IPS-18c (cell line): ENCODE measurements around the gene TSPAN14.
"Not testable (repeated sequence)": the region's sequence is repeated elsewhere in the genome, so short reads cannot be mapped to it uniquely, and the experiment has no call there.

Experiments
- H3K4me3 ChIP-seq: 2 replicates; pipeline ENCODE4 v1.7.0; 2013; ENCODE audit warnings: low read depth, mild to moderate bottlenecking, low read length, moderate library complexity; ENCODE audit not compliant: insufficient read depth
- H3K9me3 ChIP-seq: one replicate; pipeline ENCODE4 v1.6.1; 2013; ENCODE audit warnings: mild to moderate bottlenecking, low read length, moderate library complexity; ENCODE audit not compliant: control insufficient read depth, insufficient read depth

Gene TSPAN14

DNA sequence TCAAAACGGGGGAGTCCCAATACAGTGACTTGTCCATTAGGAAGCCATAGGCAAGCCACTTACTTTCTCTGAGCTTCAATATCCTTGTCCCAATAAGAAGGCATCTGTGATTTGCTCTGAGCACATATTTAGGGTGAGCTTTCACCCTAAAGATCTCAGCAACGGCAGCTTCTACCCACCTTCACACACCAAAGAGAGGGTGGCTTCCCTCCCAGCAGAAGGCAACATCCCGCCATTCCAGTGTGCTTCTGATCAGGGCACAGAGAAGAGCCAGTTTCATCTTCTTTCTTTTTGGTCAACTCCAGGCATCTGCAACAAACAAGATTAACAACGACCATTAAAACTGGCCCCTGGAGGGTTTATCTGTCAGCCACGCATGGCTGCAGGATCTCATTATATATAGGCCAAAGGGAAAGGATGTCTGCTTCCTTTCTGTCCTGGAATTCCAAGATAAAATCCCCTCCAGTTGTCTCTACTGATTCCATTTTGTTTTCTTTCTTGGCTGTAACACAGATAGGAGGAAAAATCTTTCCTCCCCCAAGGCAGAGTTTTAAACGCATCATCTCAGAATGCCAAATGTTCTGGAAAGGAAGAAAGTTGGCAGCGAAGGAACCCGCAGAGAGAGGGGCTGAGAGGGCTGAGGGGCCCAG, 83.1 kb downstream of the TSPAN14 start:
- Histone ChIP-seq H3K4me3 (no peak overlapping the region), H3K9me3 (peaks cover 2% of the 10 kb centered on the region)

DNA sequence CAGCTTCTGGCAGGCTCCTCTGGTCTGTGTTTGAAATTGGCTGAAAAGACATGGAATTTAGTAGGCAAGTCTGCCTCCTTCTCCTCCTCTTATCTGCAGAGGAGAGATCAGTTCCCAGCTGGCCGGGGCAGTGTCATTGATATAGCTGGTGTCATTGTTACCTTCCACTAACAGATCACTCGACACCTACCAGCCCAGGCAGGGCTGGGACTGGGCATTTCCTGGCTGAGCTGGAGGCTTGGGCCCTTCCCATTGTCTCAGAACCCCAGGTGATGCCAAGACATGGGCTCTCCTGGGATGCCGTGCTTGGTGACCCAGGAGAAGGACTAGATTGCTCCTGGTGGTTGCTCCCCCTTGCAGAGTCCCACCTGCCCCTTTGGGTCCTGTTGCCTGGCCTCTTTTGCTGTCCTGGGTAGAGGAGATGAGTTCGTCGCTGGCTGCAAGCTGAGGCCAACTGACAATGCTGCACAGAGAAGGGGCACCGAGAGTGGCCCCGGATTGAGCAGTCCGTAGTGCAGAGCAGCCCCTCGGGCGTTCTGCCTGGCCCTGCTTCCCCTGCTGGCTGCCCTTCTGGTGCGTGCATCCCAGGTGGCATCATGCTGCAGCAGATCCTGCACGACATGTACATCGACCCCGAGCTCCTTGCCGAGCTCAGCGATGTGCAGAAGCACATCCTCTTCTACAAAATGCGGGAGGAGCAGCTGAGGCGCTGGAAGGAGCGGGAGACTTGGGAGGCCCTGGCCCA, 83.8 kb downstream of the TSPAN14 start, which contains the start of gene SH2D4B:
TSS of gene SH2D4B (plus strand) at position 167 of the 745 bp plus-strand sequence. CDS start at position 597, 430 bp downstream.
- no peak within 1 kb of the TSS for H3K4me3 ChIP-seq
- peaks cover 2% of the 10 kb centered on the region for H3K9me3 ChIP-seq

DNA sequence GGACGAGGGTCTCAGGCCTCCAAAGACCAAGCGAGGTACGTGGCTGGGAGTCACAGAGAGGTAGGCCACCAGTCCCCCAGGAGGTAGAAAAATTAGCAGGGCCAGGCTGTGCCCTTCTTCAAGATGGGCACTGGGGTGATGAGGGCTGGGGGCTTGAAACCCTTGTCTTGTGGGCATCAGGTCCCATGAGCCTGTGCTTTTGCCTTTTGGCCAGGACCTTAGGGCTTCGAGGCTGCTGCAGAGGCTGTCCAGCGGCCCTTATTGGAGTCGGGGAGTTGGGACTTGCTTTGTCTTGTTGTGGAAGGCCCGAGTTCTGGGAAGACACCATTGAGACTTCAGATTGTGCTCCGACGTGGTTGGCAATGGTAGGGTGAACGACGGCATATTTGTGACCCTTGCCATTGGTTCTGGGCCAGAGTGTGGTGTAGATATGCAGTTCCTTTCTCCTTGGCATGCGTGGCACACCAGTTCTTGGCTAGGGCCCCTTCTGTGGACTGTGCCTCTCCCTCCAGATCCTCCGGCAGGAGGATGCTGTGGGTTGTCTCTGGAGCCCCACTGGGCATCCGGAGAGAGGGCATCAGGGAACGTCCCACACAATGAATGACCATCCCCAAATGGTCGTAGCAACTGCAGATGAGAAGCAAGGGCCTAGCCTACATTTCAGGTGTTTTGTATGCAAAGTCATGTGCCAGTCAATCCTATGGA, 84.5 kb downstream of the TSPAN14 start:
- H3K4me3 ChIP-seq: no peak overlapping the region
- H3K9me3 ChIP-seq: peaks cover 2% of the 10 kb centered on the region

DNA sequence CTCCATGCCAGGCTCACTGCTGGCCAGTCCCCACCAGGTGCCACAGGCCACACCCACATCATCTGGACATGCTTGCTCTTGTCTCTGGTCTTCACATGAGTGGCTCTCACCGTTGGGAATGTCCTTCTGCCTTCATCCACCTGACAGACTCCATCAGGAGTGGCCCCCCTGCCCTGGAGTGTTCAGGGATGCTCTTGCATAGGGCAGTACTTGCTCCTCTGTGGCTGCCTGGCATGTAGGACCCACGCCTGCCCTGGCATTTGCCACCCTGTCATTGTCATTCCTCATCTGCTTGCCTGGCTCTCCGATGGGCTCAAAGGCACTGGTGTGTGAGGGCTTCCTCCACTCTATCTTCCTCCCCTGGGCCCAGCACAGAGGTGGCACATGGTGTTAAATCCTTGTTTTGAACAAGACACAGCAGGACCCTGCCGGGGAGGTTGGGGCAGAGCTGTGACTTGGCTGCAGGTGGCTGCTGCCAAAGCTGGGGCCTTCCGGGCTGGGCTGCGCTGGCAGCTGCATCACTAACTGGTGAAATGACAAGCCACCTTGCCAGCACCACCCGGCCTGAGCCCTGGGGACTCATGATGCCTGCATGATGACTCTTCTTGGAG, 85.4 kb downstream of the TSPAN14 start:
- H3K4me3 ChIP-seq: no peak overlapping the region
- H3K9me3 ChIP-seq: peaks cover 2% of the 10 kb centered on the region

DNA sequence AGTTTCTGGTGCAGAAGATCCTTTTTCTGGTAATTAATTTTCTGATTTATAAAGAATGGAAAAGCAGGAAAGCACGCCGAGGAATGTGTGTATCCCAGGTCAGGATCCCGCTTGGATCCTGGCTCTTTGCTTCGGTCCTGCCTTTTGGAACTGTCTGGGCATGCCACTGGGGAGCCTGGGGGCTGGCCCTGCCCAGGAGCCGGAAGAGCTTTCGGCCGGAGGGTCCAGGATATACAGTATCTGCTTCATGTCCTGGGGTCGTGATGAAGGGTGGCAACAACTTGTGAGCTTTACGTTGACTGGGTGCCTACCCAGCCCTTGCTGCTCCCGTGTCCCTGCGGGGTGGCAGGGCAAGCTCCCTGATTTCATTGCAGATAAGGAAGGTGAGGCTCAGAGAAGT, 86.0 kb downstream of the TSPAN14 start:
- H3K9me3 ChIP-seq: peaks cover 2% of the 10 kb centered on the region
- no peak overlapping the region for H3K4me3 ChIP-seq

DNA sequence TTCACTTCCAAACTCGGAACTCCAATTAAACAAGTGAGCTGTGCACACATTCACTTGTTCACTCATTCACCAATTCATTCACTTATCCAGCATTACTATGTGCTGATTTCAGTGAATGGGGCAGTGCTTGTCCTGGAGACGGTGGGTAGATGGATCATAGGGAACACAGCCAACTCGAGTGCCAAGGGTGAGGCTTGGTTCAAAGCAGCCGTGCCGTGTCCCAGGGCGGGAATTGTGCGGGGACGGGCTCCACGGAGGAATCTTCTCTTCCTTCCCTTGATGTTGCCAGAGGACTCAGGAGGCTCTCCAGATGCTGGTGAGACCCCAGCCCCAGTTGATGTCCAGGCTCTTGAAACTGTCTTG, 86.5 kb downstream of the TSPAN14 start:
- H3K9me3 ChIP-seq: peaks cover 2% of the 10 kb centered on the region
- H3K4me3 ChIP-seq: no peak overlapping the region

DNA sequence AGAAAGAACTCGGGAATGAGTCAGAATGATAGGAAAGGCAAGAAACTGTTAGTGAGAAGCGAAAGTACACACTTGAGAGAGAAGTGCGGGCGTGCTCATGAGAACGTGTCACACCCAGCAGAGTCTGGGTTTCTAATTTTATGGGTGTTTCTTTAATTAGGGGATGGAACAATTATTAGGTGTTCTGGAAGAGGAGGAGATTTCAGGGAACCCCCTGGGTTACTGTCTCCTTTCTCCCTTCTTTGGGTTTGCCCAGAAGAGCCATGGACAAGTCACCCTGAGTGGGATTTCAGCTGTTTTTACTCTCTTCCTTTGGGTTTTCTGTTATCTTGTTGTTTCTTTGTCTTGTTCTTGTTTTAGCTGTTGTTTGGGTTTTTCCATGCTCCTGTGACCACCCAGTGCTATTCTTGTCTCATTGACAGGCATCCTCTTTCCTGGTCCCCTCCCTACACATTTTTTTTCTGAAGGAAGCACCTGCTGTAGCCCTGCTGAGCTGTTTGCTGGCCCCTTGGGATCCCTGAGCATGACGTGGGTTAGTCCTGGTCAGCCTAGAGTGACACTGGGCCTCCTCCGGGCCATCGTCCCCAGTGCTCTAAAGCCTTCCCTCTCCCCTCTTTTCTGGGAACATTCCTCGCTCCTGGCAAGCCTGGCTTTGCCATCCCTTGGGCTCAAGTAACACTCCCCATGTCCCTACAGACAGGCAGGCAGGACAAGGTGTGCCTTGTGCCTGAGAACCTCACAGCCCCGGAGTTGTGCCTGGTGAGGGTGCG, 87.1 kb downstream of the TSPAN14 start:
- Histone ChIP-seq H3K4me3 (no peak overlapping the region), H3K9me3 (peaks cover 2% of the 10 kb centered on the region)

DNA sequence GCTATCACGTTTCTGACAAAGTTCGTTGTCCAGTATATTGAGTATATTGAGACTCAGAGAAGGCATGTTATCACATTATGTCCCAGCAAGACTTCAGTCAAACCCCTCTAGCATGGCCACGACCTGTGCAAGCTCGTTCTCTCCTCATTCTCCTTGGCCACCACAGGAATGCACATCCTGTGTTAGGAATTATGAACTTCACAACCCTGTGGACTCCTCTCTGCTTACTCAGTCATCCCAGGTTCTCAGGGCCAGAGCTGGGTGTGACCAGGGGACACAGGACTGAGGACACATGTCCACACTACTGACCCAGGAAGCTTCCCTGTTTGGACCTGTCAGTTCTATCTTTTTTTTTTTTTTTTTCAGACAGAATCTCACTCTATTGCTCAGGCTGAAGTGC, 87.9 kb downstream of the TSPAN14 start:
- peaks cover 2% of the 10 kb centered on the region for H3K9me3 ChIP-seq
- H3K4me3 ChIP-seq: no peak overlapping the region

DNA sequence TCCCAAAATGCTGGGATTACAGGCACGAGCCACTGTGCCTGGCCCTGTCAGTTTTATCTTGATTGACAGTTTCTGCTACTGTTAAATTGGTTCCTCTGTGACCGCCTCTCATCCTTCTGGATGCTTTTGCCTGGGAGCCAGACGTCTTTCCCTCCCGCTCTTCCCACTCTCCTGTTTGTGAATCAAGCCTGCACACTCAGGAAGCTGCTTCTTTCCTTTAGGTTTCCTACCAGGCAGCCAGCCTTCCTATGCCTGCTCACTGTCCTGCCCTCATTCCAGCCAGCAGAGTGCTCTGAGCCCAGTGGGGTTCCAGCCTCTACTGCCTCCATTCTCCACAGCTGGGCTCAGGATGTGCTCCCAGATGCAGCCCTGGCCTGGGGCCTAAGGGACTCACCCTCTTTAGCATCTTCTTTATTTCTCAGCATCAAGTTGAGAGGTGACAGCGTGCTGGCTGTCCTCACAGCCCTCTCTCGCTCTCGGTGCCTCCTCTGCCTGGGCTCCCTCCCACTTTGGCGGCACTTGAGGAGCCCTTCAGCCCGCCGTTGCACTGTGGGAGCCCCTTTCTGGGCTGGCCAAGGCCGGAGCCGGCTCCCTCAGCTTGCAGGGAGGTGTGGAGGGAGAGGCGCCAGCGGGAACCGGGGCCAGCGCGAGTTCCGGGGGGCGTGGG, 88.7 kb downstream of the TSPAN14 start:
- Histone ChIP-seq H3K9me3 (peaks cover 2% of the 10 kb centered on the region), H3K4me3 (no peak overlapping the region)

DNA sequence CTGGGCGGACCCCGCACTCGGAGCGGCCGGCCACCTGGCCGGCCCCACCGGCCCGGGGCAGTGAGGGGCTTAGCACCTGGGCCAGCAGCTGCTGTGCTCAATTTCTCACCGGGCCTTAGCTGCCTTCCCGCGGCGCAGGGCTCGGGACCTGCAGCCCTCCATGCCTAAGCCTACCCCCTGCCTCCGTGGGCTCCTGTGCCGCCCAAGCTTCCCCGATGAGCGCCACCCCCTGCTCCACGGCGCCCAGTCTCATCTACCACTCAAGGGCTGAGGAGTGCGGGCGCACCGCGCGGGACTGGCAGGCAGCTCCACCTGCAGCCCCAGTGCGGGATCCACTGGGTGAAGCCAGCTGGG, 89.2 kb downstream of the TSPAN14 start:
- H3K4me3 ChIP-seq: not testable (repeated sequence)

DNA sequence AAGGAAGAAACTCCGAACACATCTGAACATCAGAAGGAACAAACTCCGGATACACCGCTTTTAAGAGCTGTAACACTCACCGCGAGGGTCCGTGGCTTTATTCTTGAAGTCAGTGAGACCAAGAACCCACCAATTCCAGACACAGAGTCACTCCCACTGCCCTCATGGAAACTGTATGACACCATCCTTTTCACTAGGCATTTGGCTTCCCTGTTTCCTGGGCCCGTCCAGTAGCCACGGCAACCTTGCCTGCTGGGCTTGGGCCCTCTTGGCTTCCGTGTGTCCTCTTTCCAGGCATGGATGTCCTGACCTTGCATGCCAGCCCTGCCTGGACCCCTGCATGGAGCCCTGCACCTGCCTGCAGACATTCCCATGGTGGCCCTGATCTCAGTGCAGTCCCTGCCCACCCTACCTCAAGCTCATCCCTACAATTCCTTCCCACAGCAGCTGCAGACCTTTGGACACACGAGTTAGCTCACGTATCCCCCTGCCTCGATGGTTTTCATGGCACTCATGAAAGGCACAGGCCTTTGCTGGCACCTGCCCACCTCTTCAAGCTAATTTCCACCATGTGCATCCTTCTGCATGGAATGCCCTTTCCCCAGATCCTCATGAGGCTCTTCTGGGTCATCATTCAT, 90.3 kb downstream of the TSPAN14 start:
- H3K9me3 ChIP-seq: peaks cover 2% of the 10 kb centered on the region
- H3K4me3 ChIP-seq: no peak overlapping the region

More for the DNA sequence above, 89.2 kb downstream of the TSPAN14 start:
- H3K9me3 ChIP-seq: not testable (repeated sequence)

DNA sequence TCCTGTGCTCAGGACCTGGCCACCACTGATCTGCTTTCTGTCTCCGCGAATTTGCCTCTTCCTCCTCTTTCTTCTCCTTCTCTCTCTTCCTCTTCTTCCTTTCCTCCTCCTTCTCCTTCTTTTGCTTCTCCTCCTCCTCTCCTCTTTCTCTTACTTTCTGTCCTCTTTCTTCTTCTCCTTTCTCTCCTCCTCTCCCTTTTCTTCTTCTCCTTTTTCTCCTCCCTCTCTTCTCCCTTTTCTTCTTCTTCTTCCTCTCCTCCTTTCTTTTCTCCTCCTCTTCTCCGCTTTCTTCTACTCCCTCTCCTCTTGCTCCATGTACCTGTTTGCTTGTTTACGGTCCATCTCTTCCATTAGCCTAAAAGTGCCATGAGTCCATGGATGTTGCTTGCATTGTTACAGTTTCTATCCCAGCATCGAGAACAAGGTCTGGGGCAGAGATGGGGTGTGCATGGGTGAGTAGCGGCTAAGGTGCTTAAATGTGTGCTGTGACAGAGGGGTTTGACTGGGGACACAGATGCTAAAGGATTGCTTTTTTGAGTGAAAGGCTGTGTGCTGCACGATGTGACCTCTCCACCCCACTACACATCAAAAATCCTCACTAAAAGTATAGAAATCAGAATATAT, 91.3 kb downstream of the TSPAN14 start:
- Histone ChIP-seq H3K4me3 (no peak overlapping the region), H3K9me3 (no peaks in the 10 kb centered on the region)

DNA sequence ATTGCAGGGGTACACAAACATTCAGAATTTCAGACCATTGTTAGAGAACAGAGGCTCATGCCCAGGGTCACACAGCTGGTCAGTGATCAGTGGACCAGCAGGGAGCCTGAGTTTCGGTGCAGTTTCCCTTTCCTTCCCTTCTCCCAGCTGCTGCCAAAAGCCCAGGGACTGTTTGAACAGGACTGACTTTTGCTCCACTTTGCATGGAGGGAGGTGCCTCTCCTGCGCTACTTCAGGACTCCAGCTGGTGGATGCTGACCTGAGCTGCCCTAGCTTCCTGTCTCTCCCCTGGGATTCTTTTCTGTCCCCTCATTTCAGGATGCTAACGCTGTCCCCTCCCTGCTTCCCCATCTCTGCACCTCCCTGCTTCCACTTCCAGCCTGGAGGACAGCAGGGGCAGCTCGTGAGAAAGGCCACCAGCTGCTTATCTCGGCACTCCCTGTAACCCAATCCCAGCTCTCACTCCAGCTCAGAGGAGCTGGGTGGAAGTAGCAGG, 98.1 kb downstream of the TSPAN14 start:
- H3K9me3 ChIP-seq: no peaks in the 10 kb centered on the region
- H3K4me3 ChIP-seq: no peak overlapping the region

DNA sequence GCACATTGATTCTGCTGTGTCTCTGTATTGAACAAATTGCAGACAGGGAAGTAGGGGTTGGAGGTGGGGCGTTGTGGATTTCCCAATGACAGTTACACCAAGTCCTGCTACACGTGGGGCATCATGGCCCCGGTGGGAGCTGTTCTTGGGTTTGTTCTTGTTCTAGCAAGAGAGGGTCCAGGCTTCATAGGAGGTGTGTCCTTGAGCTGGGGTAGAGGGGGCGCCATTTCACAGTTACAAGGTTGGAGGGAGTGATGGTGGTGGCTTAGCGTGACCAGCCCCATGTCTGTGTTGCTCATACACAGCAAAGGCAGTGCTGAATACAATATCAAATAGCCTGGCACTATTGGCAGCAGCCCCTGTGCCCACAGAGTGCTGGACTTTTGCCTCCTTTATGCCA, 99.3 kb downstream of the TSPAN14 start:
- H3K9me3 ChIP-seq: no peaks in the 10 kb centered on the region
- no peak overlapping the region for H3K4me3 ChIP-seq

DNA sequence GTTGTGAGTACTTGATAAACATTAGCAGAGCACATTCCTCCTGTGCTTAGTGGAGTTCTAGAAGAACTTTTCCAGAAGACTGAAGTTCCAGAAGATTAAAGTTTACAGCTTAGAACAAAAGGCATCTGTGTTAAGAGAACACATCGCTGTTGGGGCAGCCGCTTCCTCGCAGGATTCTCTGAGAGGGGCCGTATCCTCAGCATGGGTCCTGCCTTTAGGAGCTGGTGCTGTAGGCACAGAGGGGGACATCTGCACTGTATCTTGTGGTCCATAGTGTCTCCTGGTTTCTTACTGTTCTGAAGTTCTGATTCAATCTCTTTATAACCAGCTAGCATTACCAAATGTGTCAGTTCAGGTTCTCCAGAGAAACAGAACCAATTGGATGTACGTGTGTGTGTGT, 99.9 kb downstream of the TSPAN14 start:
- no peaks in the 10 kb centered on the region for H3K9me3 ChIP-seq
- no peak overlapping the region for H3K4me3 ChIP-seq

DNA sequence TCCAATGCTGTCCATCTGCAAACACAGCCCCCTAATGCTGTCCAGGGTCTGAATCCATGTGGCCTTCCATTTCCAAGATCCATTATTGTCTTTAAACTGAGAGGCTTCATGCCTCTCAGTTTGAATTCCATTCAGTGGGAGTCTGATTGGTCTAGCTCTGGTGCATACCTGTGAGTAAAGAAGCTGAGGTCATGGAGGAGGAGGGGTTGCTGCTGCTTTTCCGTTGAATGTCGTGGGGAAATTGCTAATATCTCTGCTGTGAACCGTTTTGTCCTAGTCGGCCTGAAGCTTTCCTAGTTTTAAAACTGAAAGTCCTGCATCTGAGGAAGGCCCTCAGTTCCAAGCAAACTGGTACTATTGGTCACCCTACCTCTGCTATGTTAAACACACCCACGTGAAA, 101.3 kb downstream of the TSPAN14 start:
- Histone ChIP-seq H3K4me3 (no peak overlapping the region), H3K9me3 (no peaks in the 10 kb centered on the region)
